Skeletal muscle satellite cell (primary cell): ENCODE data around the gene ZNF598.
"Not testable (repeated sequence)": the region's sequence is repeated elsewhere in the genome, so short reads cannot be mapped to it uniquely, and the experiment has no call there.

Experiments used
- H3K27me3 ChIP-seq: 2 replicates; pipeline ENCODE4 v1.7.0; 2013; ENCODE audit warnings: low read length; ENCODE audit not compliant: control insufficient read depth, insufficient read depth
- H3K36me3 ChIP-seq: 2 replicates; pipeline ENCODE4 v1.7.0; 2013; ENCODE audit warnings: mild to moderate bottlenecking, control low read depth, low read length; ENCODE audit not compliant: insufficient read depth
- H3K4me1 ChIP-seq: 2 replicates; pipeline ENCODE4 v1.7.0; 2013; ENCODE audit warnings: low read length; ENCODE audit not compliant: control insufficient read depth, insufficient read depth
- H3K4me2 ChIP-seq: 2 replicates; pipeline ENCODE4 v1.7.0; 2013; ENCODE audit warnings: mild to moderate bottlenecking, low read length
- H3K4me3 ChIP-seq: 2 replicates; pipeline ENCODE4 v1.7.0; 2013; ENCODE audit warnings: low read length
- H3K9ac ChIP-seq: 2 replicates; pipeline ENCODE4 v1.7.0; 2013; ENCODE audit warnings: mild to moderate bottlenecking, low read depth, low read length, moderate library complexity
- H3K9me3 ChIP-seq: replicated peaks from 2 replicates; pipeline ENCODE4 v1.7.0; 2013; ENCODE audit warnings: mild to moderate bottlenecking, control low read depth, low read length

Gene ZNF598

GRCh38 chr16:2023092-2024031, 13.7 kb upstream of the ZNF598 start:
- Histone ChIP-seq H3K27me3 (peaks cover 3% of the 10 kb centered on the region), H3K36me3 (no peaks in the 10 kb centered on the region), H3K4me1 (peaks cover 37% of the 10 kb centered on the region), H3K4me2 (peak overlapping the region; percentile 84), H3K4me3 (peak overlapping the region; percentile 57), H3K9me3 (no peaks in the 10 kb centered on the region), H3K9ac (peak overlapping the region; percentile 46)

GRCh38 chr16:2022723-2023091, 13.1 kb upstream of the ZNF598 start:
- Histone ChIP-seq H3K9ac (peak overlapping the region; percentile 46), H3K4me1 (peaks cover 37% of the 10 kb centered on the region), H3K4me3 (peak overlapping the region; percentile 57)

GRCh38 chr16:2019921-2020831, 10.6 kb upstream of the ZNF598 start:
- Histone ChIP-seq H3K9me3 (no peaks in the 10 kb centered on the region), H3K36me3 (no peaks in the 10 kb centered on the region), H3K27me3 (peaks cover 3% of the 10 kb centered on the region), H3K4me1 (peaks cover 27% of the 10 kb centered on the region), H3K4me2 (peak overlapping the region; percentile 73), H3K4me3 (peak overlapping the region; percentile 45), H3K9ac (no peak overlapping the region)

More at GRCh38 chr16:2022723-2023091, 13.1 kb upstream of the ZNF598 start:
- Histone ChIP-seq H3K4me2 (peak overlapping the region; percentile 84), H3K9me3 (no peaks in the 10 kb centered on the region), H3K36me3 (no peaks in the 10 kb centered on the region), H3K27me3 (peaks cover 3% of the 10 kb centered on the region)

GRCh38 chr16:2019518-2019920, 9.9 kb upstream of the ZNF598 start, which contains the start of gene NPW:
Gene NPW (plus strand): TSS chr16:2019785.
- Histone ChIP-seq H3K9ac (no peak within 1 kb of the TSS), H3K36me3 (no peaks in the 10 kb centered on the region), H3K4me2 (peak within 1 kb of the TSS; percentile 73), H3K27me3 (peaks cover 3% of the 10 kb centered on the region), H3K9me3 (no peaks in the 10 kb centered on the region), H3K4me3 (peak within 1 kb of the TSS; percentile 45), H3K4me1 (peaks cover 27% of the 10 kb centered on the region)

GRCh38 chr16:2016407-2016922, 6.8 kb upstream of the ZNF598 start:
- H3K27me3 ChIP-seq: peaks cover 3% of the 10 kb centered on the region
- H3K9ac ChIP-seq: no peak overlapping the region
- peaks cover 15% of the 10 kb centered on the region for H3K4me1 ChIP-seq
- H3K4me2 ChIP-seq: no peak overlapping the region
- no peaks in the 10 kb centered on the region for H3K9me3 ChIP-seq
- H3K4me3 ChIP-seq: no peak overlapping the region
- H3K36me3 ChIP-seq: no peaks in the 10 kb centered on the region

- no peaks in the 10 kb centered on the region for H3K9me3 ChIP-seq
- H3K27me3 ChIP-seq: peaks cover 3% of the 10 kb centered on the region
- H3K4me1 ChIP-seq: peaks cover 15% of the 10 kb centered on the region
- no peak overlapping the region for H3K4me3 ChIP-seq
- H3K9ac ChIP-seq: no peak overlapping the region
- no peak overlapping the region for H3K4me2 ChIP-seq
- H3K36me3 ChIP-seq: no peaks in the 10 kb centered on the region
These were observed 6.3 kb upstream of the ZNF598 start for GRCh38 chr16:2015947-2016208.

- peaks cover 2% of the 10 kb centered on the region for H3K27me3 ChIP-seq
- no peak overlapping the region for H3K4me2 ChIP-seq
- H3K9me3 ChIP-seq: no peaks in the 10 kb centered on the region
- no peak overlapping the region for H3K9ac ChIP-seq
- no peaks in the 10 kb centered on the region for H3K36me3 ChIP-seq
- peaks cover 15% of the 10 kb centered on the region for H3K4me1 ChIP-seq
- no peak overlapping the region for H3K4me3 ChIP-seq
These were observed 5.7 kb upstream of the ZNF598 start for GRCh38 chr16:2015117-2015946.

GRCh38 chr16:2013527-2013926, 3.9 kb upstream of the ZNF598 start:
- Histone ChIP-seq H3K4me1 (peaks cover 11% of the 10 kb centered on the region), H3K4me3 (no peak overlapping the region), H3K9ac (no peak overlapping the region), H3K27me3 (no peaks in the 10 kb centered on the region), H3K9me3 (no peaks in the 10 kb centered on the region), H3K36me3 (no peaks in the 10 kb centered on the region), H3K4me2 (no peak overlapping the region)

- not testable (repeated sequence) for H3K4me2 ChIP-seq, H3K36me3 ChIP-seq, H3K9ac ChIP-seq, H3K9me3 ChIP-seq, H3K4me3 ChIP-seq, H3K27me3 ChIP-seq
- peaks cover 30% of the 10 kb centered on the region for H3K4me1 ChIP-seq
These were observed 2.1 kb upstream of the ZNF598 start for GRCh38 chr16:2011726-2012125.

GRCh38 chr16:2009164-2009711, 383 bp downstream of the ZNF598 start:
- H3K27me3 ChIP-seq: no peaks in the 10 kb centered on the region
- H3K4me2 ChIP-seq: peak overlapping the region; percentile 93
- H3K4me1 ChIP-seq: peaks cover 54% of the 10 kb centered on the region
- no peaks in the 10 kb centered on the region for H3K9me3 ChIP-seq
- peak overlapping the region; percentile 74 for H3K4me3 ChIP-seq
- no peaks in the 10 kb centered on the region for H3K36me3 ChIP-seq
- H3K9ac ChIP-seq: peak overlapping the region; percentile 95
